ENCODE measurements around the gene RNF112.
A peak's percentile ranks its signal among the peaks of the same experiment; 100 is the strongest.

The RNF112 gene, protein sequence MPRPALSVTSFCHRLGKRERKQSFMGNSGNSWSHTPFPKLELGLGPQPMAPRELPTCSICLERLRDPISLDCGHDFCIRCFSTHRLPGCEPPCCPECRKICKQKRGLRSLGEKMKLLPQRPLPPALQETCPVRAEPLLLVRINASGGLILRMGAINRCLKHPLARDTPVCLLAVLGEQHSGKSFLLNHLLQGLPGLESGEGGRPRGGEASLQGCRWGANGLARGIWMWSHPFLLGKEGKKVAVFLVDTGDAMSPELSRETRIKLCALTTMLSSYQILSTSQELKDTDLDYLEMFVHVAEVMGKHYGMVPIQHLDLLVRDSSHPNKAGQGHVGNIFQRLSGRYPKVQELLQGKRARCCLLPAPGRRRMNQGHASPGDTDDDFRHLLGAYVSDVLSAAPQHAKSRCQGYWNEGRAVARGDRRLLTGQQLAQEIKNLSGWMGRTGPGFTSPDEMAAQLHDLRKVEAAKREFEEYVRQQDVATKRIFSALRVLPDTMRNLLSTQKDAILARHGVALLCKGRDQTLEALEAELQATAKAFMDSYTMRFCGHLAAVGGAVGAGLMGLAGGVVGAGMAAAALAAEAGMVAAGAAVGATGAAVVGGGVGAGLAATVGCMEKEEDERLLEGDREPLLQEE

DNA sequence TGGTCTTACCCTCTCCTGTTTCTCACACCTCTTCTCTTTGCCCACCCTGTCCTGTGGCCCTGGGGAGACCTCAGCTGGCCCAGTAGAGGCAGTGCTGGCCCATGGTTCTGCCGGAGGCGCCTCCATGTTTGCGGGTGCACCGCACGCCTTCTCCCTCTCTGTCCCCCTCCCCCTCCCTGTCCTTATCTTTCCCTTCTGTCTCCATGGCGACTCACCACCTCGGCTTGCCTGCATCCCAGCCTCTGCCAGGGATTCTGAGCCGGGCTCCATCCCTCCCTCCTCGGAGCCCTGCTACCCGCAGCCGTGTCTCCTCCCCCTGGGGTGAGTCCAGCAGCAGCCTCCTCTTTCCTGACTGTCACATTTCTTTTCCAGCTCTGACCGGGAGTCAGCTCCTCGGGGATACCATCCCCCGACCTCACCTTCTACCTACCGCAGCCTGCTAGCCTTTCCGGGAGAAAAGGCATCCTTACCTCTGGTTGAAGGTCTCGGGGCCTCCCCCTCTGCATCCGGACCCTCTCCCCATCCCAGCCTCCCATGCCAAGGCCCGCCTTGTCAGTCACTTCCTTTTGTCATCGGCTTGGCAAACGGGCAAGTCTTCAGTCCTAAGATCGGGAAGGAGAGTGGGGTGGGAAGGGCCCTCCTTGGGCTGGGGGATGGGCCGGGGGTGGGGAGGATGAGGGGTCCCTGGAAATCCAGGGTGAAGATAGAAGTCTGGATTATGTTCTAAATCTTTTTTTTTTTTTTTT, at the start of gene RNF112:
Gene RNF112, plus strand, starts transcription at position 358 of the 746 bp plus-strand sequence. Its CDS starts 177 bp downstream, at position 535.
- peak within 1 kb of the TSS; percentile 12 to 52 for H3K27ac ChIP-seq
- H3K4me3 ChIP-seq = peak within 1 kb of the TSS; percentile 66
- no peak for DNase-seq (ENCODE audit: low spot score)
- TF ChIP-seq, protein P1, sequence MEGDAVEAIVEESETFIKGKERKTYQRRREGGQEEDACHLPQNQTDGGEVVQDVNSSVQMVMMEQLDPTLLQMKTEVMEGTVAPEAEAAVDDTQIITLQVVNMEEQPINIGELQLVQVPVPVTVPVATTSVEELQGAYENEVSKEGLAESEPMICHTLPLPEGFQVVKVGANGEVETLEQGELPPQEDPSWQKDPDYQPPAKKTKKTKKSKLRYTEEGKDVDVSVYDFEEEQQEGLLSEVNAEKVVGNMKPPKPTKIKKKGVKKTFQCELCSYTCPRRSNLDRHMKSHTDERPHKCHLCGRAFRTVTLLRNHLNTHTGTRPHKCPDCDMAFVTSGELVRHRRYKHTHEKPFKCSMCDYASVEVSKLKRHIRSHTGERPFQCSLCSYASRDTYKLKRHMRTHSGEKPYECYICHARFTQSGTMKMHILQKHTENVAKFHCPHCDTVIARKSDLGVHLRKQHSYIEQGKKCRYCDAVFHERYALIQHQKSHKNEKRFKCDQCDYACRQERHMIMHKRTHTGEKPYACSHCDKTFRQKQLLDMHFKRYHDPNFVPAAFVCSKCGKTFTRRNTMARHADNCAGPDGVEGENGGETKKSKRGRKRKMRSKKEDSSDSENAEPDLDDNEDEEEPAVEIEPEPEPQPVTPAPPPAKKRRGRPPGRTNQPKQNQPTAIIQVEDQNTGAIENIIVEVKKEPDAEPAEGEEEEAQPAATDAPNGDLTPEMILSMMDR (IDR thresholded peaks at IDR 0.05) = no peak

DNA sequence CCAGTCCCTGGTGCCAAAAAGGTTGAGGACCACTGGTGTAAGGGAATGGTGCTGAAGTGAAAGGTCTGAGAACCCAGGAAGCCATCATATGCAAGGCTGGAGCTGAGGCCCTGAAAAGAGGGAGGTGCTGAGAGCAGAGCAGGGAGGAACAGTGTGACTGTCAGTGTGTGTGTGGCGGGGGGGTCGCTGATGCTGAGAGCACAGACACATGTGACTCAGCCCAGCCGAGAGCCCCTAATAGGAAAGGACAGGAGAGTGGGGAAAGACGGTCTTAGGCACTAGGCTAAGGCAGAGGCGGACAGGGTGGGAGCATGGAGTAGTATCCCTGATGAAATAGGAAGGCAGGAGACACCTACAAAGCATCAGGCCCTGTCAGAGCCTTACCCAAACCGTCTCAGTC, 49.7 kb upstream of the RNF112 start:
- TF ChIP-seq, protein P1 (IDR thresholded peaks at IDR 0.05) = no peak
- Histone ChIP-seq H3K4me3 (no peak overlapping the region), H3K27ac (peak overlapping the region in 1 of 2 donors; percentile 92)
- no peak for DNase-seq (ENCODE audit: low spot score)

DNA sequence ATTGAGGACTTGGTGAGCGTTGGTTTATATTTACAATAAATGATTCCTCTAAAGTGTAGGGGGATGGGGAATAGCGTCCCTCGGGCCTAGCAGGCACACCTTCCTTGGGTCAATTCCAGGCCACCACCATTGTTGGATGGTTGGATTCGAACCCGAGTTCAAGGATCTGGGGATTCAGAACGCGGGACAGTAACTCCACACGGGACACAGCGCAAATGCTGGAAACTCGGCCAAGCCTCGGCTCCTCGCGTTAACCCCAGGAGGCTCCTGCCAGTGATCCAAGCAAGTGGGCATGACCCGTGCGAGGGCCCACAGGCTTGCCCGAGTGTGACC, 49.1 kb upstream of the RNF112 start:
- Histone ChIP-seq H3K4me3 (peak overlapping the region; percentile 88), H3K27ac (peak overlapping the region; percentile 92 to 94)
- DNase-seq (ENCODE audit: low spot score) = no peak
- TF ChIP-seq, protein P1 (IDR thresholded peaks at IDR 0.05) = no peak

DNA sequence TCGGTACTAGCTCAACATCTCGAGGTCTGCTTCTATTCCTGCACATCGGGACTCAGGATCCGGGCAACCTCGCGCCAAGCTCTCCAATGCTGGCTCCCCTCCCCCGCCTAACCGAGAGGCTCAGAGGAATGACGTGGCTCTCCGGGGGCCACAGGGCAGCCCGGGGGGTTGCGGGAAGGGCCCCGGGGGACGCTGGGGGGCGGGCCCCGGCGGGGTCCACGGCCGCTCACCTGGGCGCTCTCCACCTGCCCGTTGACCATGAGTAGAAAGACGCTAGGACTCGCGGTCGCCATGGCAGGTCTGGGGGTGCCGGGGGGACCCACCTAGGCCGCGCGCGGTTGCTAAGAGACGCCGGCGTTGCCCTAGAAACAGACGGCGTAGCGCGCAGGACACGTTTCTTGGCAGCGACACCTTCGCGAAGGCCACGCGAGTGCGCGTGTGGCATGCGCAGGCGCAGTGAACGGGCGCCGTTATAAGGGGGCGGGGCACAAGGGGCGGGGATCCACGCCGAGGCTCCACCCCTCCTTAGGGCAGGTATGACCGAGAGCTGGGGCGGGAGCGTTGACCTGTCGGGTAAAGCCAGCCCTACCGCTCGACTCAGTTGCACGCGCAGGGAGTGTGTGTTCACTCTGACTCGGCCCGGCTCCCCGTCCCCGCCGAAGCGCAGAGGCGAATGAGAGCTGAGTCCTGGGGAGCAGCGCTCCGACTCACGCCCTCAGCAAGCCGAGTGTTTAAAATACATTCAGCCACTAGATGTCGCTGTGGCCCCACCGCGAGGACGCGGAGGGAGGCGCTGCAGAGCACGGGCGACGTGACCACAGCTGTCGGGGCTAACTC, 48.5 kb upstream of the RNF112 start, which contains the start of gene B9D1:
Gene B9D1, minus strand, starts transcription at position 447 of the 837 bp plus-strand sequence. Its CDS starts 154 bp downstream, at position 293.
- H3K4me3 ChIP-seq = peak within 1 kb of the TSS; percentile 88
- TF ChIP-seq, protein P1 (IDR thresholded peaks at IDR 0.05) = peak; percentile 98
- DNase-seq (ENCODE audit: low spot score) = peak; percentile 95
- H3K27ac ChIP-seq = peak within 1 kb of the TSS; percentile 92 to 94

DNA sequence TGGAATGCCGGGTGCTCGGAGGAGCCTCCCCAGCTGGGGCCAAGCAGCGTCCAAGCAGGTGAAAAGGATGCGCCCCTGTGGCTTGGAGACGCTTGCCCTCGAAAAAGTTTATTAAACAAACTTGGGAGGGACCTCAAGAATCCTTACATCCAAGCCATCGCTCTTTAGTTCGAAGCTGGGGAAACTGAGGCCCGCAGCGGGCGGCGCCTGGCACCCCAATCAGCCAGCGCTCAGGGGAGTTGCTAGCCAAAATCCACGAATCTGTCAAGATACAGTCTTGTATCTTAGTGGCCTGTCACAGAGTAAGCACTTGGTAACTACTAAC, 48.0 kb upstream of the RNF112 start:
- Histone ChIP-seq H3K4me3 (peak overlapping the region; percentile 88), H3K27ac (peak overlapping the region; percentile 92 to 94)
- TF ChIP-seq, protein P1 (IDR thresholded peaks at IDR 0.05) = no peak
- no peak for DNase-seq (ENCODE audit: low spot score)

DNA sequence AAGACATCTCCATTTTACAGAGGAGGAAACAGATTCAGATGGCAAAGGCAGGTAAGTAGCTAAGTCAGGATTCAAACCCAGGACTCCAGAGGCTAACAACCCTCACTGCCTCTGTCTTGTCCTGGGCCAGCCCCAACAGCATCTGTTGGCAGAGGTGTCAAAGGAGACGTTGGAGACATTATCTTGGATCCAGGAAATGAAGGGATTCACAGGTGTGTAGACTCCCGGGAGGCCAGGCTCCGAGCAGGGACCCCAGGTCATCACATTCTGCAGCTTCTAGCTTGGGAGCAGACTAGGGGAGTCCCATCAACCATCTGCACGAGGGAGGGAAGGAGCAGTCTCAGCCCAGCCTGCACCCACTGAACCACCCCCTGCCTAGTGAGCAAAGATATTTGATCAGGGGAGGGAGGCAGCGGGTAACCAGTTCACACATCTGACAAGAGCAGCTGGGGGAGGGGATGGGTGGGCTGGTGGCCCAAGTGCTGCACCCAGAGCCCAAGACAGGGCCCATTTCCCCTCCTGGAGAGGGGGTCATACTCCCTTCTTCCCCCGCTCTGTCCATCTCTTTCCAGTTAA, 47.5 kb upstream of the RNF112 start:
- peak overlapping the region in 1 of 2 donors; percentile 94 for H3K27ac ChIP-seq
- no peak for DNase-seq (ENCODE audit: low spot score)
- H3K4me3 ChIP-seq = no peak overlapping the region
- TF ChIP-seq, protein P1 (IDR thresholded peaks at IDR 0.05) = no peak

Data from coronary artery (tissue), 2 donors.